ENCODE data around the gene SRGN. TPM values are rescaled to one million over a fixed set of nuclear protein-coding genes. Genes with fewer than 3 reads are reported as not detected.
A peak's percentile ranks its signal among the peaks of the same experiment; 100 is the strongest.

SRGN gene
- total RNA-seq, 1 donor from 2014 or later: 54.3 TPM

DNA sequence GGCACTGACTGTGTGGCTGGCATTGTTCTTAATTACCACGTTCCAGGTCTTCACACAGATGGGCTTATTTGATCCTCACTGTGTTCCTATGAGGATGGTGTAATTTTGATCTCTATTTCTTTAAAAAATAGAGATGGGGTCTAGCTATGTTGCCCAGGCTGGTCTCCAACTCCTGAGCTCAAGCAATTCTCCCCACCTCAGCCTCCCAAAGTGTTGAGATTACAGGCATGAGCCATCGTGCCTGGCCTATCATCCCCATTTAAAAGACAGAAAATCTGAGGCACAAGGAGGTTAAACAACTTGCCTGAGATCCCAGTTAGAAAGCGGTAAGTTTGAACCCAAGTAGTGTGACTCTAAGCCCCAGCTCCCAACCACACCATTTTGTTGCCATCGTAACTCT, 17.0 kb upstream of the SRGN start:
- no peaks in the 10 kb centered on the region for H3K36me3 ChIP-seq (ENCODE audit: control insufficient read depth in 3 of 3, insufficient read depth in 3 of 3, low read length in 3 of 3)
- no peaks in the 10 kb centered on the region for H3K9me3 ChIP-seq (ENCODE audit: control insufficient read depth in 3 of 3, low read length in 3 of 3)
- H3K9ac ChIP-seq (ENCODE audit: low read depth in 1 of 3, low read length in 3 of 3): no peak overlapping the region
- H3K4me1 ChIP-seq (ENCODE audit: control insufficient read depth in 3 of 3, insufficient read depth in 3 of 3, low read length in 3 of 3): peaks cover 0 to 6% (median 5%) of the 10 kb centered on the region in 3 donors
- no peaks in the 10 kb centered on the region for H3K27me3 ChIP-seq (ENCODE audit: control insufficient read depth in 3 of 3, insufficient read depth in 3 of 3, low read length in 3 of 3)
- H3K27ac ChIP-seq (ENCODE audit: low read depth, low read length): no peak overlapping the region
- H3K4me3 ChIP-seq (ENCODE audit: low read length in 3 of 3): no peak overlapping the region

DNA sequence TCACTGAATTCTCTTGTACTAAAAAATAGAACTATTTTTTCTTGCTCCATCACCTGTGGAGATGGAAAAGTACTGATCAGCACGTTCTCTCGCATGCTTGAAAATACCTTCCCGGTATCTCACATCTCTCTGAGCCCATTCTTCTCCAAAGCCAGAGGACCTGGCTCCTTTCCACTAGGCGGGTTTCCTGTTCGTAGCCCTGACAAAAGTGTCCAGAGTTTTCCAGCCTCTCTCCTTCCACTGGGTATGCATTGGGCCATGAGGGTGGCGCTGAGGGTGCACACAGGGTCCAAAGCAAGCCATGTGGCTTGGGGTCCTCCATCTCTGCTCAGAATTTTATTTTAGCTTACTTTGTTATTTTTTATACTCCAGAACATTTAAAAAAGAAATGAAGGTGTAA, 16.3 kb upstream of the SRGN start:
- H3K4me3 ChIP-seq (ENCODE audit: low read length in 3 of 3): no peak overlapping the region
- H3K27me3 ChIP-seq (ENCODE audit: control insufficient read depth in 3 of 3, insufficient read depth in 3 of 3, low read length in 3 of 3): no peaks in the 10 kb centered on the region
- peaks cover 0 to 6% (median 5%) of the 10 kb centered on the region in 3 donors for H3K4me1 ChIP-seq (ENCODE audit: control insufficient read depth in 3 of 3, insufficient read depth in 3 of 3, low read length in 3 of 3)
- H3K27ac ChIP-seq (ENCODE audit: low read depth, low read length): no peak overlapping the region
- H3K9me3 ChIP-seq (ENCODE audit: control insufficient read depth in 3 of 3, low read length in 3 of 3): no peaks in the 10 kb centered on the region
- H3K9ac ChIP-seq (ENCODE audit: low read depth in 1 of 3, low read length in 3 of 3): no peak overlapping the region
- H3K36me3 ChIP-seq (ENCODE audit: control insufficient read depth in 3 of 3, insufficient read depth in 3 of 3, low read length in 3 of 3): no peaks in the 10 kb centered on the region

DNA sequence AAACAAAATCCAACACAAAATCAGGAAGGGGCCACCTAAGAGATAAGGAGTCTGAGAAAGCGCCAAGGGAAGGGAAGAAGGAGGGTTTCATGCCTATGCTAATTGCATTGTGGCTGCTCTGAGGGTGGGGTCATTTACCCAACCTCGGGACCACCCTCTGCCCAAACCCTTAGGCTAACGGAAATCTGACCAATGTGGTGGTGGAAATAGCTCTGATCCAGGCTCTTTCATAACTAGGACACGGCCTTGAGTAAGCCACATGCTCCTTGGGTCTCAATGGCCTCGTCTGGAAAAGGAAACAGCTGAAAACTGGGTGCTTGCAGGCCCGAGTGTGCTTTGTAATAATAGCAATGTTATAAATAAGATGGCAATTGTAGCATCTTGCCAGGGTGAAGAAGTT, 14.9 kb upstream of the SRGN start:
- no peaks in the 10 kb centered on the region for H3K9me3 ChIP-seq (ENCODE audit: control insufficient read depth in 3 of 3, low read length in 3 of 3)
- no peak overlapping the region for H3K27ac ChIP-seq (ENCODE audit: low read depth, low read length)
- H3K4me3 ChIP-seq (ENCODE audit: low read length in 3 of 3): no peak overlapping the region
- no peaks in the 10 kb centered on the region for H3K27me3 ChIP-seq (ENCODE audit: control insufficient read depth in 3 of 3, insufficient read depth in 3 of 3, low read length in 3 of 3)
- no peak overlapping the region for H3K9ac ChIP-seq (ENCODE audit: low read depth in 1 of 3, low read length in 3 of 3)
- peaks cover 0 to 6% (median 5%) of the 10 kb centered on the region in 3 donors for H3K4me1 ChIP-seq (ENCODE audit: control insufficient read depth in 3 of 3, insufficient read depth in 3 of 3, low read length in 3 of 3)
- no peaks in the 10 kb centered on the region for H3K36me3 ChIP-seq (ENCODE audit: control insufficient read depth in 3 of 3, insufficient read depth in 3 of 3, low read length in 3 of 3)

DNA sequence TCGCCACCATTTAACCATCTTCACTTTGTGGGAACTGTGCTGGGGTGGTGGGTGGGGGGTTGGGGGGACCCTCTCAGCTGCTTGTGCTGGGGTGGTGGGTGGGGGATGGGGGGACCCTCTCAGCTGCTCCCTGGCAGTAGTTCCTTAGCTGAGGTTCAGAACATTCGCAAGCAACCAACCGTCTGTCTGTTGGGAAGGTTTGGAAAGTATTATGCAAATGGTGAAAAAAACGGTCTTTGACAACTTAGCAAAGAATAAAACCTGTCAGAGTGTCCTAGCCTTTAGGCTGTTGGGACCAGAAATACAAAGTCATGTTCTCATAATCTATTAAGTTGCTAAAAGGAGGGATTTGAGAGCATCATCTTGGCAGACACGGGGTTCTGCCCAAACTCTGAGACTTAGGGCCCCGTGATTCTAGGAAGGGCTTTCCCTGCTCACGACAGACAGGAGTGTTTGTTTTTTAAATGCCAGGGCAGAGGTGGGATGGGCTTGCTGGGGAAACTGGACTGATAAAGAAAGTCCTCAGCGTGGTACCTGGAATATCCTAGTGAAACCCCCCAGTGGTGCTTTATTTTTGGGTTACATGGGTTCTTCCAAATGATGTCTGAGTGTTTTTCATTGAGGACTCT, 14.1 kb upstream of the SRGN start:
- H3K27me3 ChIP-seq (ENCODE audit: control insufficient read depth in 3 of 3, insufficient read depth in 3 of 3, low read length in 3 of 3): no peaks in the 10 kb centered on the region
- no peak overlapping the region for H3K4me3 ChIP-seq (ENCODE audit: low read length in 3 of 3)
- no peak overlapping the region for H3K9ac ChIP-seq (ENCODE audit: low read depth in 1 of 3, low read length in 3 of 3)
- no peaks in the 10 kb centered on the region for H3K36me3 ChIP-seq (ENCODE audit: control insufficient read depth in 3 of 3, insufficient read depth in 3 of 3, low read length in 3 of 3)
- H3K9me3 ChIP-seq (ENCODE audit: control insufficient read depth in 3 of 3, low read length in 3 of 3): no peaks in the 10 kb centered on the region
- H3K27ac ChIP-seq (ENCODE audit: low read depth, low read length): no peak overlapping the region
- peaks cover 0 to 6% (median 5%) of the 10 kb centered on the region in 3 donors for H3K4me1 ChIP-seq (ENCODE audit: control insufficient read depth in 3 of 3, insufficient read depth in 3 of 3, low read length in 3 of 3)

DNA sequence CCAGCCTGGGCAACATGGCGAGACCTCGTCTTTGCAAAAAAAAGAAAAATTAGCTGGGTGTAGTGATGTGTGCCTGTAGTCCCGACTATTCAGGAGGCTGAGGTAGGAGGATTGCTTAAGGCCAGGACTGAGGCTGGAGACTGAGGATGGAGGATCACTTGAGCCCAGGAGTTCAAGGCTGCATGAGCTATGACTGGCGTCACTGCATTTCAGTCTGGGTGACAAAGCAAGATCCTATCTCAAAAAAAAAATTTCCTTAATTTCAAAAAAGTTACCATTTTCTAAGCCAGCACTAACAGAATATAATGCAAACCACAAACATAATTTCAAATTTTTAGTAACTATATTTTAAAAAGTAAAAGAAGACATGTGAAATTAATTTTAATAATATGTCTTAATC, 13.4 kb upstream of the SRGN start:
- no peak overlapping the region for H3K27ac ChIP-seq (ENCODE audit: low read depth, low read length)
- no peaks in the 10 kb centered on the region for H3K36me3 ChIP-seq (ENCODE audit: control insufficient read depth in 3 of 3, insufficient read depth in 3 of 3, low read length in 3 of 3)
- no peak overlapping the region for H3K9ac ChIP-seq (ENCODE audit: low read depth in 1 of 3, low read length in 3 of 3)
- H3K4me1 ChIP-seq (ENCODE audit: control insufficient read depth in 3 of 3, insufficient read depth in 3 of 3, low read length in 3 of 3): peaks cover 0 to 2% (median under 1%) of the 10 kb centered on the region in 3 donors
- H3K9me3 ChIP-seq (ENCODE audit: control insufficient read depth in 3 of 3, low read length in 3 of 3): no peaks in the 10 kb centered on the region
- no peaks in the 10 kb centered on the region for H3K27me3 ChIP-seq (ENCODE audit: control insufficient read depth in 3 of 3, insufficient read depth in 3 of 3, low read length in 3 of 3)
- H3K4me3 ChIP-seq (ENCODE audit: low read length in 3 of 3): no peak overlapping the region

DNA sequence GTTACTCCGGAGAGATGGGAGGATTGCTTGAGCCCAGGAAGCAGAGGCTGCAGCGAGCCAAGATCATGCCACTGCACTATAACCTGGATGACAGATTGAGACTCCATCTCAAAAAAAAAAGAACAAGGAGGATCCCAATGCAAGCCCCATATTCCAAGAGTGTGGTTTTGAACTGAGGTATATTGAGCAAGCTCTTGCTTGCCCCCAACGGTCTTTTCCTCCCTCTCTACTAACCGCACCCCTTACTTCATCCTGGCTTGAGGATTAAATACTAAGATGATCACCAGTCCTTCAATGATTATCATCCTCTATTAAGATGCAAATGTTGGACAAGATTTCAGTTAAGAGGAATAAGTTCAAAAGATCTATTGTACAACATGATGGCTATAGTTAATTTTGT, 12.5 kb upstream of the SRGN start:
- Histone ChIP-seq H3K4me3 (ENCODE audit: low read length in 3 of 3) (no peak overlapping the region), H3K27ac (ENCODE audit: low read depth, low read length) (no peak overlapping the region), H3K9ac (ENCODE audit: low read depth in 1 of 3, low read length in 3 of 3) (no peak overlapping the region), H3K36me3 (ENCODE audit: control insufficient read depth in 3 of 3, insufficient read depth in 3 of 3, low read length in 3 of 3) (no peaks in the 10 kb centered on the region), H3K4me1 (ENCODE audit: control insufficient read depth in 3 of 3, insufficient read depth in 3 of 3, low read length in 3 of 3) (no peaks in the 10 kb centered on the region), H3K9me3 (ENCODE audit: control insufficient read depth in 3 of 3, low read length in 3 of 3) (no peaks in the 10 kb centered on the region), H3K27me3 (ENCODE audit: control insufficient read depth in 3 of 3, insufficient read depth in 3 of 3, low read length in 3 of 3) (no peaks in the 10 kb centered on the region)

DNA sequence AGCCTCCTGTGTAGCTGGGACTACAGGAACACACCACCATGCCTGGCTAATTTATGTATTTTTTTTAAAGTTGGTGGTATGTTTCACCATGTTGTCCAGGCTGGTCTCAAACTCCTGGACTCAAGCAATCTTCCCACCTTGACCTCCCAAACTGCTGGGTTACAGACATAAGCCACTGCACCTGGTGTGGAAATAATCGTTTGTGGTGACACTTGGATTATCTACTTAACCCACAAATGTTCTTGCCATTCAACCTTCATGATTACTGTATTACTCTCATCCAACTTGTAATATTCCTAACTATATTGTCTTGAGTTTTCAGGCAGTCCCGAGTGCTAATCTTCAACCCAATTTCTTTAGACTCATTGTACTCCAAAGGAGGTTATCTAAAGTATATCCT, 9.6 kb upstream of the SRGN start:
- no peaks in the 10 kb centered on the region for H3K36me3 ChIP-seq (ENCODE audit: control insufficient read depth in 3 of 3, insufficient read depth in 3 of 3, low read length in 3 of 3)
- no peaks in the 10 kb centered on the region for H3K27me3 ChIP-seq (ENCODE audit: control insufficient read depth in 3 of 3, insufficient read depth in 3 of 3, low read length in 3 of 3)

DNA sequence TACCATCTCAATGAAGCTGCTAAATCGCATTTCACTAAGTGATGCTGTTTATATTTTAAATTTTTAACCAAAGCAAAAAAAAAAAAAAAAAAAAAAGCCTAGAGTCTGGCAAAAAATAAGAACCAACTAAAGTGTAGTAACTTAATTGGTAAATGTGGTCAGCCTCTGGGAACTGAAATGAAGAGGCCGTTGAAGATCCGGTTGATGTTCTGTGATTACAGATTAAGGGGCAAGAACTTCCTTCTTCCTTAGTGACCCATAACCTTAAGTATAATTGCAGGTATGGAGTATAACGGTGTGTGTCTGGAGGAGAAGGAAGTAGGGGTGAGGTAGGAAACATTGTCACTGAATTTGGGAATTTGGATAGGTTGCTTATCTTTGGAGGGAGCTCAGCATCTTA, 7.7 kb upstream of the SRGN start:
- Histone ChIP-seq H3K27ac (ENCODE audit: low read depth, low read length) (no peak overlapping the region), H3K9me3 (ENCODE audit: control insufficient read depth in 3 of 3, low read length in 3 of 3) (no peaks in the 10 kb centered on the region), H3K4me3 (ENCODE audit: low read length in 3 of 3) (no peak overlapping the region), H3K27me3 (ENCODE audit: control insufficient read depth in 3 of 3, insufficient read depth in 3 of 3, low read length in 3 of 3) (no peaks in the 10 kb centered on the region), H3K9ac (ENCODE audit: low read depth in 1 of 3, low read length in 3 of 3) (no peak overlapping the region), H3K36me3 (ENCODE audit: control insufficient read depth in 3 of 3, insufficient read depth in 3 of 3, low read length in 3 of 3) (no peaks in the 10 kb centered on the region), H3K4me1 (ENCODE audit: control insufficient read depth in 3 of 3, insufficient read depth in 3 of 3, low read length in 3 of 3) (peaks cover 0 to 2% (median under 1%) of the 10 kb centered on the region in 3 donors)

More for the DNA sequence above, 9.6 kb upstream of the SRGN start:
- no peak overlapping the region for H3K4me3 ChIP-seq (ENCODE audit: low read length in 3 of 3)
- no peak overlapping the region for H3K27ac ChIP-seq (ENCODE audit: low read depth, low read length)
- H3K9ac ChIP-seq (ENCODE audit: low read depth in 1 of 3, low read length in 3 of 3): no peak overlapping the region
- H3K4me1 ChIP-seq (ENCODE audit: control insufficient read depth in 3 of 3, insufficient read depth in 3 of 3, low read length in 3 of 3): no peaks in the 10 kb centered on the region
- H3K9me3 ChIP-seq (ENCODE audit: control insufficient read depth in 3 of 3, low read length in 3 of 3): no peaks in the 10 kb centered on the region

DNA sequence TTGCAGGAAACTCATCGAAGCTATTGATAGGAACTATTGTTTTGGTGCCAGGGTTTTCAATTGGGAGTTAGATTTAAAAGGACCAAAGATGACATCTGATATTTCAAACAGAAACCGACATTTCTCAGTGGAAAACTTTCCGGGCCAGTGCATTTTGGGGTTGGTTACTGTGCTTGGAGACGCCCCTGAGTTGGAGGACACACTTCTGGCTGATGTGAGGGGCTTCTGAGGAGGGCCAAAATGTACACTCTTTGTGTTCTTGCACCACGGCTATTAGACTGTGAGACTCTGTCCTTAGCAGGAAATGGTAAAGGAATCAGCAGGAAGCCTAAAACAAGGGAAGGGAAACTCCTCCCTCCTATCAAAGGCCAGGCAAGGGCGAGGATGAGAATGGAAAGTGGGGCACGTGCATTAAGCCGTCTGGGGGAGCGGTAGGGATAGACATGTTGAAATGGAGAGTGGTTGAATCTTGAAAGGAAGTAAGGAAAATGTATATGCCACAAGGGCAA, 1.8 kb upstream of the SRGN start:
- H3K9me3 ChIP-seq (ENCODE audit: control insufficient read depth in 3 of 3, low read length in 3 of 3): no peaks in the 10 kb centered on the region
- H3K27me3 ChIP-seq (ENCODE audit: control insufficient read depth in 3 of 3, insufficient read depth in 3 of 3, low read length in 3 of 3): no peaks in the 10 kb centered on the region
- peak overlapping the region; percentile 72 for H3K27ac ChIP-seq (ENCODE audit: low read depth, low read length)
- H3K4me1 ChIP-seq (ENCODE audit: control insufficient read depth in 3 of 3, insufficient read depth in 3 of 3, low read length in 3 of 3): peaks cover 2 to 7% (median 7%) of the 10 kb centered on the region in 3 donors
- H3K9ac ChIP-seq (ENCODE audit: low read depth in 1 of 3, low read length in 3 of 3): peak overlapping the region in 2 of 3 donors; percentile 23 to 47
- H3K36me3 ChIP-seq (ENCODE audit: control insufficient read depth in 3 of 3, insufficient read depth in 3 of 3, low read length in 3 of 3): no peaks in the 10 kb centered on the region
- peak overlapping the region; percentile 31 to 56 (median 46) for H3K4me3 ChIP-seq (ENCODE audit: low read length in 3 of 3)

DNA sequence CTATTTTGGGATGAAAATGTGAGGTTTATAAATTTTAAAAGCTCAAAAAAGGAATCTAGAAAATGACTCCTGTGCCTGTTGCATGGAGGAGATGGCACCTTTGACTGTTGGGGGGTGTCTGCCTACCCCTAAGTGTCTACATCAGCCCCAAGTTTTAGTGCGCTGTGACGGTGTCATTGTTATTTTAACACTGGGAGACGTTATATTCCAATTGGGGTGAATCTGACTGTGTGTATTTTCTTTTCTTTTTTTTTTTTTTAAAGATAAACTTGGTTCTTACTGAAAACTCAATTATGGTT, 517 bp downstream of the SRGN start:
- Histone ChIP-seq H3K27ac (ENCODE audit: low read depth, low read length) (peak overlapping the region; percentile 81), H3K36me3 (ENCODE audit: control insufficient read depth in 3 of 3, insufficient read depth in 3 of 3, low read length in 3 of 3) (no peaks in the 10 kb centered on the region), H3K4me3 (ENCODE audit: low read length in 3 of 3) (peak overlapping the region; percentile 3 to 68 (median 4)), H3K9ac (ENCODE audit: low read depth in 1 of 3, low read length in 3 of 3) (peak overlapping the region; percentile 42 to 66 (median 60)), H3K9me3 (ENCODE audit: control insufficient read depth in 3 of 3, low read length in 3 of 3) (no peaks in the 10 kb centered on the region), H3K4me1 (ENCODE audit: control insufficient read depth in 3 of 3, insufficient read depth in 3 of 3, low read length in 3 of 3) (peaks cover 2 to 7% (median 7%) of the 10 kb centered on the region in 3 donors), H3K27me3 (ENCODE audit: control insufficient read depth in 3 of 3, insufficient read depth in 3 of 3, low read length in 3 of 3) (no peaks in the 10 kb centered on the region)
